GM20000 (cell line): ENCODE results near the gene SLC6A19.

Experiments
- DNase-seq: peaks from one replicate; pipeline ENCODE4 v3.0.0; 2012; ENCODE audit warnings: low spot score
- TF ChIP-seq, protein P1 (sequence below): IDR thresholded peaks from 2 replicates; pipeline ENCODE4 v1.5.1; 2012; ENCODE audit warnings: mild to moderate bottlenecking, control low read depth; ENCODE audit errors: extremely low read depth, missing control alignments

The SLC6A19 gene

DNA sequence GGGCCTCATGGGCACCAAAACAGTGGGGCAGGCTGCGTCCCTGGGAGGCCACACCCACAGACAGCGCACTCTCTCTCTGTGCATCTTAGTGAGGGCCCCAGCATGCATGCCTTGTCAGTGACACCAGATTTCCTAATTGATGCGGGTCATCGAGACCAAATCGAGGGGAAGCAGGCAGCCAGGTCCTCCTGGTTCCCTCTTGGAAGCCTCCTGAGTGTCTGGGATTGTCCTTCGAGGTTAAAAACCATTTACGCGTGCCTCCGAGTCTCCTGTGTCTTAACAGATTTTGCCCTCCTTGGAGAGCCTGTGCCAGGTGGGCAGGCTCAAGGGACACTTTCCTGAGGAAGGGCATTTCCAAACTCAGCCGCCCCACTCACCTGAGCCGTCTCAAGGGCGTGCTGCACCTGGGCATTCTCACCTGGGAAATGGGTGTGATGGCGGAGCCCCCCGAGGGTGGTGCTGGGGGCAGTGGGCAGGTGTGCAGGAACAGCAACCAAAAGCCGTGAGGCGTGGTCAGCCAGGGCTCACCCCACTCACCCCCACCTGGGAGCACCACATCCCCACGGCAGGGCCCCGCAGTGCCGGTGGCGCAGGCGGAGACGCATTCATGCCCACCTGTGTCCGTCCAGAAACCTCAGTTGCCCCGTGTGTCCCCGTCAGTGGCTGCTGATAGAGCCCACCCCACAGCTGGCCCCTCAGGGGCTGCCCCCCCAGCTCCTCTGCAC, 2.7 kb downstream of the SLC6A19 start:
- TF ChIP-seq, protein P1, sequence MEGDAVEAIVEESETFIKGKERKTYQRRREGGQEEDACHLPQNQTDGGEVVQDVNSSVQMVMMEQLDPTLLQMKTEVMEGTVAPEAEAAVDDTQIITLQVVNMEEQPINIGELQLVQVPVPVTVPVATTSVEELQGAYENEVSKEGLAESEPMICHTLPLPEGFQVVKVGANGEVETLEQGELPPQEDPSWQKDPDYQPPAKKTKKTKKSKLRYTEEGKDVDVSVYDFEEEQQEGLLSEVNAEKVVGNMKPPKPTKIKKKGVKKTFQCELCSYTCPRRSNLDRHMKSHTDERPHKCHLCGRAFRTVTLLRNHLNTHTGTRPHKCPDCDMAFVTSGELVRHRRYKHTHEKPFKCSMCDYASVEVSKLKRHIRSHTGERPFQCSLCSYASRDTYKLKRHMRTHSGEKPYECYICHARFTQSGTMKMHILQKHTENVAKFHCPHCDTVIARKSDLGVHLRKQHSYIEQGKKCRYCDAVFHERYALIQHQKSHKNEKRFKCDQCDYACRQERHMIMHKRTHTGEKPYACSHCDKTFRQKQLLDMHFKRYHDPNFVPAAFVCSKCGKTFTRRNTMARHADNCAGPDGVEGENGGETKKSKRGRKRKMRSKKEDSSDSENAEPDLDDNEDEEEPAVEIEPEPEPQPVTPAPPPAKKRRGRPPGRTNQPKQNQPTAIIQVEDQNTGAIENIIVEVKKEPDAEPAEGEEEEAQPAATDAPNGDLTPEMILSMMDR, result no peak
- DNase-seq, result no peak

DNA sequence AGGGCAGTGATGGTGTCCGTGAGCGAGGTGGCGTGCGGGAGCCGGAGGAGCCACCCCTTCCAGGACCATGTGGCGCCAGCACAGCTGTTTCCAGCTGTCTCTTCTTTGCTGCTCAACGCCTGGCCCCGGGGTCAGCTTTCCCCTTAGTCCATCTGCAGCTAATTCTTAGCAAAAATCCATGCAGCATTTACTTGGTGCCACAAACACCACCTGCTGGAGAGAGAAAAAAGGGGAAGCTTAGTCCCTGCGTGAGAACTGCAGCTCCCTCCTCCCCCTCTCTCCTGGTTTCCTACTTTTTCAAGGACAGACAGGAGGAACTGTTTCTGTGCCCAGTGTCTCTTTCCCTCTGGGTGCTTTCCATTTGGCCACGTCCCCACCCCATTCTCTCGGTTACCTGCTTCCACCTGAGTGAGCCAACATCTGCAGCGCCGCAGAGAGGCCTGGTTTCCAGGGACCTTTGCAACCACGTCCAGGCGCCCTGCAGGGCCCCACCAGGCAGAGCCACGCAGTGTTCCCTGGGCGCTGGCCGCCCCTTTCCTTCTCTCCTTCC, 3.4 kb downstream of the SLC6A19 start:
- DNase-seq, result no peak
- TF ChIP-seq, protein P1, result no peak

DNA sequence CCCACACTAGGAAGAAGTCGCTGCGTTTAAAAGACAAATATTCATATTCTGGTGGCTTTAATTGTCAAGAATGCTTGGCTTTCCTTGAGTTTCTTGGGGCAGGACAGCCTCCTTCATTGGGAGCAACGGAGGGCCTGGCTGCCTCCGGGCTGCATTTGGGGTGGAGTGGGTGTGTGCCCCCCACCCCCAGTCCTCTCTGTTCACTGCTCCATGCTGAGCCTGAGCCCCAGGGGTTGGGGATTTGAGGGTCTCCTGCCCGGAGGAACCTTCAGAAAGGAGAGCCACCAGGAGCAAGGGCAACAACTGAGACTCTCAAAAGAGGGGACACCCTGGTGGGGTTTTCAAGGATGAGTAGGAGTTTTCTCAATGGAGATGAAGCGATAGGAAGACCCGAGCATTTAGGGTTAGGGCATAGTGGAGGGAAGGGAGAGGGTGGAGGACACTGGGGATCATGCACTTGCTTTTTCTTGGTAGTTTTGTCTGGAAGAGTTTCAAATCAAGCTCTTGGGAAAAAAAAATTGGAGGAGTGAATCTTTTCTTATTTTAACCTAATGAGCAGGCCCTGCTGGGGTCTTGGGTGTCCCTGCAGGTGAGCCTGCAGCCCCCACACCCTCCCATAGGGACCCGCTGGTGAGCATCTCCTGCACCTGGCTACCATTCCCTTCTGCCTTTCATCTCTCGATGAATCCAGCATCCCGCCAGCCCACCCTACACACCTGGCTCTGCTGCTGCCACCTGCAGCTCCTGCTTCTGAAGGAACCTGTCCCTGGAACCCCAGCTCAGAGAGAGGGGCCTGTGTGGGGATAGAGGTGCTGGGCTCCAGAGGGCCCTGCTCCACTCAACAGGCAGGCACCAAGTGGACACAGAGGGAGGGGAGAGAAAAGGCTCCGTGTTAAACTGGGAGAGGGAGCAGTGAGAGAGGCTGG, 4.1 kb downstream of the SLC6A19 start:
- no peak for DNase-seq
- TF ChIP-seq, protein P1, result no peak

DNA sequence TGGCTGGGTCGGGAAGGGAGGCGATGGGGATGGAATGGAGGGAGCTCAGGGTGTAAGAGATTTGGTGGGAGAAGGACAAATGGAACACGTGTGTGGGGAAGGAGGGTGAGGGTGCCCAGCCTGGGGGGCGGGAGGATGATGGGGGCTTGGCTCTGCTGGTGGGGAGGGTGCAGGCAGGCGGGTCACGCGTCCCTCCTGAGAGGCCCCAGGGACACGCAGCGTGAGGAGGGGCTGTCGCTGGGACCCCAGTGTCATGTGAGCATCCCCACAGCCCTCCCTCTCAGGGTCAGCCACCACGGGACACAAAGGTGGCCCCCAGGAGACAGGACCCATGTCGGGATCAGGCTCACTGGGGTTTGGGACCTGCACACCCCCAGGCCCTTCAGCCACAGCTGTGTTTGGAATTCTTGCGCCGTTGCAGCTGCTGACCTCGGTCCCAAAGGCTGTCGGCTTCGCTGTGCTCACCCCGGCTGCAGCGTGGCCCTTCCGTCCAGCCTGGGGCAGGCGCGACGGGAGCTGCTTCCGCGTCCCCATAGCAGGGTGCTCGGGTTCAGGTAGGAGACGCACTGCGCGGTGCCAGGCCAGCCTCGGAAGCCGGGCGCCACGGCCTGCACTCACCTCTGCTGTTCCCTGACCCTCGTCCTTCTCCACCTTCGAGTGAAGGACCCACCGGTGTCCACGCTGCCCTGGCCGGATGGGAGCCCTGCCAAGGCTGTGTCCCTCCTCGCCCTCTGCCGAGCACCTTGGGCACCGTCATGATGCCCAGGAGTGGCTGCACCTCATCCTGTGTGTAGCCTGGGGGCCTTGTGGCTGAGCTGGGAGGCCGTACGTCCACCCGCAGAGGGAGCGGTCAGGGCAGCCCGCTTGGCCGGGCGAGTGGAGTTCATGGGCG, 5.4 kb downstream of the SLC6A19 start:
- TF ChIP-seq, protein P1, result no peak
- DNase-seq, result no peak

DNA sequence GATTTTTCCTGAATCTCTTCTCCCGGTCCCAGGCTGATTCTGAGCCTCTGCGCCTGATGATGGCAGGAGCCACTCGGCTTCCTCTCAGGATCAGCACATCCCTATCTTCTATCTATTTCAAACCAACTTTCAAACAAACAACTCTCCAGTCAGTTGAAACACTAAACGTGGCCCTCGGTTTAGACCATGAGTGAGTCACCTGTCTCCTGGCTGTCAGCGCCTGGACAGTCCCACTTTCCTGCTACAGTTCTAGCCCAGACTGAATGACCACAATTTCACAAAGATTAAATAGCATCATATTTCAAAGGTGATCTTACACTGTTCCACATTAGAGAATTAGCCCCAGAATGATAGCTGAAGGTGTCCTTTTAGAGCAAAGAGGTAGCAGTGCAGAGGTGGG, 6.2 kb downstream of the SLC6A19 start:
- TF ChIP-seq, protein P1, result no peak
- no peak for DNase-seq

DNA sequence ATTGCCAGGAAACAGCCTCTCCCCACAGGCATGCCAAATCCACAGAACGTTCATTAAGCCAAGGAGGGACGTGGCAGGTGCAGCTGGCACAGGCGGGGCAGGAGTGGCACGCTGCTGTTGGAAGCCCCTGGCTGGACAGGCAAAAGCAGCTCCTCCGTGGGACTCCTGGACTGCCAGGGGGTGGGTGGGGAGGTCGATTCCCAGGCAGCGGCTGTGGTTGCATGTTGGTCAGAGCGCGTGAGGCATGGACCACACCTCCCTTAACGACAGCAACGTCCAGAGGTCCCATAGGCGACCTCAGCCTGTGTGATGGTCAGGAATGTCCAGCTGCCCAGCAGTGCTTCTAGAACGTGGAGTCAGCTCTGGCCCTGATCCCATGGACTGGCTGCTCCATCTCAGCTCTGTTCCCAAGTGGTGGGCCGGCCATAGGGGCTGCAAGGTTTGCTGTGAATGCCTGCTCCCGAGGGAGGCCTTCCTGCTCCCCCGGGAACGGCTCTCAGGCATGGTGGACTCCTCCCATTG, 6.9 kb downstream of the SLC6A19 start:
- TF ChIP-seq, protein P1, result no peak
- no peak for DNase-seq
